ENCODE measurements around the gene DNAH14.
"Not testable (repeated sequence)": the region's sequence is repeated elsewhere in the genome, so short reads cannot be mapped to it uniquely, and the experiment has no call there.

Gene DNAH14

DNA sequence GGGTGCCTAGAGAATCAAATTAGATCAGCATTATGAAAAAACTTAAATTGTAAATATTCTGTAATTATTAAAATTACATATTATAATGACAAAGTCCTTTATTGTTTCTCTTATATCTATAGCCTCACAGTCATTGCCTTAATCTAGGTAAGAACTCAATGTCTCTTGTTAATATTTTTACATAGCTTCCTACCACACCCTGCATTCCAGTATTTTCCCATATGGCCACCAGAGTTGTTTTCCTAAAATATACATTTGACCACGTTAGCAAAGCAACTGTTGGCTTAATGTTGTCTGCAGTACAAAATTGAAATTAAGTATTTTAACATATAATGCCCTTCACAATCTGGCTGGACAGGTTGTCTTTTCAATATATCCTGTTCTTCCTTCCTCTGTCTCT, 230.3 kb downstream of the DNAH14 start:
- no peak for DNase-seq

GRCh38 chr1:225177409-225177808, 247.9 kb downstream of the DNAH14 start:
- not testable (repeated sequence) for DNase-seq

DNA sequence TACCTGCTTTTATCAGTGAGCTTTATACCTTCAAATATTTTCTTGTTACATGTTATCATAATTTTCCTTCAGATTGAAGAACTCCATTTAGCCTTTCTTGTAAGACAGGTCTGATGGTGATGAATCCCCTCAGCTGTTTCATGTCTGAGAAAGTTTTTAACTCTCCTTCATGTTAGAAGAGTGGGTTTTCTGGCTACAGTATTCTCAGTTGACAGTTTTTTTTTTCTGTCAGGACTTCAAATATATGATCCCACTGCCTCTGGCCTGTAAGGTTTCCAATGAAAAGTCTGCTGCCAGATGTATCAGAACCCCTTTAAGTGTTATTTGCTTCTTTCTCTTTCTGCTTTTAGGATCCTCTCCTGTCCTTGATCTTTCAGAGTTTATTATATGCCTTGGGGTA, 250.2 kb downstream of the DNAH14 start:
- no peak for DNase-seq

DNA sequence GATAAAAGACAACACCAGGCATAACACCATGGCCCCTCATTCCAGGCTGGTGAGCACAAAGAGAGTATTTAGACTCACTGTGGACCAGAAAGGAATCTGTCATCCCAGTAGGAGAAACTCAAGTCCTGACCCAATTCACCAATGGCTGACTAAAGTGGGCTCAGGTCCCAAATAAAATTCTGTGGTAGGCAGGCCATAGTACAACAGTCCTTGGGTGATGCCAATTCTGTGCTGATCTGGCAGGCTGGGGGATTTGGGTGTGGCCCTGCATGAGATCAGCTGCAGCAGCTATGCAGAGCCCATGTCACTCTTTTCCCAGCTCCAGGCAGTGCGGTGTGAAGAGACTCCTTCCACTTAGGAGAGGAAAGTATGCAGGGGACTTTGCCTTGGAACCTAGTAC, 253.2 kb downstream of the DNAH14 start:
- DNase-seq = no peak

- DNase-seq = no peak
Observed at GRCh38 chr1:225191199-225191753, 261.8 kb downstream of the DNAH14 start.

DNA sequence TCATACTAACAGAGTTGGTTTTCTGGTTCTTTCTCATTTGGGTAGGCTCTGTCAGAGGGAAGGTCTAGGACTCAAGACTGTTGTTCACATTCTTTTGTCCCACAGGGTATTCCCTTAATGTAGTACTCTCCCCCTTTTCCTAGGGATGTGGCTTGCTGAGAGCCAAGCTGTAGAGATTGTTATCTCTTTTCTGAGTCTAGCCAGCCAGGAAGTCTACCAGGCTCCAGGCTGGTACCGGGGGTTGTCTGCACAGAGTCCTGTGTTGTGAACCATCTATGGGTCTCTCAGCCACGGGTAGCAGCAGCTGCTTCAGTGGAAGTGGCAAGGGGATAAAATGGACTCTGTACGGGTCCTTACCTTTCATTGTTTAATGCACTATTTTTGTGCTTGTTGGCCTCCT, 272.0 kb downstream of the DNAH14 start:
- DNase-seq = no peak

DNA sequence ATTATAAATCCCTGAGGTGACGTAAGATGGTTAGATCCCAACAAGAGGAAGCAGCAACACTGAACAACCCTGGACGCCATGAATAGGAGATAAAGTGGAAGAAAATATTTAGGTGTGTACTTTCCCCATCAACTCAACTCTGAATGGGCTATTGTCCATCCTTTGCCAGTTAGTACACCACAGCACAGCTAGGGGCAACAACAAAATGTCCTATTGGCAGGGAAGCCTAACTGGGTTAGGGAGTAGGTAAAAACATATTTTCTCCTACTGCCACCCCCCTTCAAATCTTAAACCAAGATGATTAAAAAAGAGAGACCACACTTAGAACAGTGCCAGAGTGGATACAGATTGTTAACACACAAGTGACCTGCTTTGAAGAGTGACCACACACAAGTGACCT, 278.3 kb downstream of the DNAH14 start:
- no peak for DNase-seq

DNA sequence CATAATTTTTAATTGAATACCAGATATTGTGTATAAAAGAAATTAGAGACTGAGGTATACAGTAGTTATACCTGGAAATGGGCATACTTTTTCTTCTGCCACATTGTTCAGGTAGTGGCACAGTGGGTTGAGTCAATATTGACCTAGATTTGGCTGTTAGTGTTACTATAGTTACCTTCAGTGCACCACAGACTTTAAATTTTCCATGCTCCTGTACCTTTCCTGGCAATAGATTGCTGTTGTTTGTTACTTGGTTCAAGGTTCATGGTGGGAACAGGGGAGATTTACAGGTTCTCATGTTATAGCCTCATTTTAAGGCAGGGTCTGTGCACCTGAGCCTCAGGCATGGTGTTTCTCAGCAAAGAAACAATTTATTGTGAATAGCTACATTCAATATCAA, 279.7 kb downstream of the DNAH14 start:
- no peak for DNase-seq

- DNase-seq = not testable (repeated sequence)
Observed at GRCh38 chr1:225210180-225210579, 280.7 kb downstream of the DNAH14 start.

GRCh38 chr1:225211694-225212442, 282.4 kb downstream of the DNAH14 start:
- not testable (repeated sequence) for DNase-seq

DNA sequence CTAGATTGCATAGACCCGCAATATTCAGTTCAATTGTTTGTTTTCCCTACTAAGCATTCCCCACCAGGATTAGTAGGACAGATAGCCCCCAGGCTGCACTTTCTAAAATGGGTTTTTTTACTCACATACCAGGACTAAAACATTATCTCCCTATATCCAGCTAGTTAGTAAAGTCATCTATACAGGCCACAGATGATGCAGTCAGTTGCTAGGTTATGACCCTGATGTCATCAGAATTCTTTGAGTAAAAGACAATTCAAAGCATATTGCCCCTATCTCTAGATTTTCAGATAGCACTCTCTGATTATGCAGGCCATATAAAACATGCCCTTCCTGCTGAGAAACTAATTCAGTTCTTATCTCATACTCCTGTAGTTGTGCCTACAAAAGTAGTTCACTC, 294.8 kb downstream of the DNAH14 start:
- no peak for DNase-seq

GRCh38 chr1:225225681-225226080, 296.2 kb downstream of the DNAH14 start:
- no peak for DNase-seq

DNA sequence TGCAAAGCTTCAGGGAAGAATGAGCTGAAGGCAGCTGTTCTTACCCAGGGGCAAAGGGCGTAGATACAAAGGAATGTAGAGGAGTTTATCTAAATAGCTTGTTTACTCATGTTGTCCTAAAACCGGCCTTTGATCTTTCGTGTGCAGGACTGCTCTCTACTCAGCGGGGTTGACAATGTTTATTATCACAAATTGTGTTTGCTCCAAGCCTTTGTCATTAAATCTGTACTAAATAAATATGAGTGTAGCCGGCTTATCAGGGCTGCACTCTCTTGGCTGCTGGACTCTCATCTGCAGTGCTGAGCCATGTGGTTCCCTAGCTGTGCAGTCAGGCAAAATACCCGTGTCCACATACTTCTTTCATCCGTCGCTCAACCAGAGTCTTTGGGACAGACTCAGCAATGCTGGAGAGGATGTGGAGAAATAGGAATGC, 299.4 kb downstream of the DNAH14 start:
- no peak for DNase-seq

- DNase-seq = not testable (repeated sequence)
Observed at GRCh38 chr1:225229429-225229828, 300.0 kb downstream of the DNAH14 start.

GRCh38 chr1:225230483-225230882, 301.0 kb downstream of the DNAH14 start:
- no peak for DNase-seq

DNA sequence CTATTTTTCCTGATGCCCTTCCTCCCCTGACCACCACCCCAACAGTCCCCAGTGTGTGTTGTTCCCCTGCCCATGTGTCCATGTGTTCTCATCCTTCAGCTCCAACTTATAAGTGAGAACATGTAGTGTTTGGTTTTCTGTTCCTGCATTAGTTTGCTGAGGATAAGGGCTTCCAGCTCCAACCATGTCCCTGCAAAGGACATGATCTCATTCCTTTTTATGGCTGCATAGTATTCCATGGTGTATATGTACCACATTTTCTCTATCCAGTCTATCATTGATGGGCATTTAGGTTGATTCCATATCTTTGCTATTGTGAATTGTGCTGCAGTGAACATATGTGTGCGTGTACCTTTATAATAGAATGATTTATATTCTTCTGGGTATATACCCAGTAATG, 303.5 kb downstream of the DNAH14 start:
- DNase-seq = not testable (repeated sequence)

GRCh38 chr1:225242611-225243010, 313.1 kb downstream of the DNAH14 start:
- no peak for DNase-seq

GRCh38 chr1:225250432-225250831, 321.0 kb downstream of the DNAH14 start:
- no peak for DNase-seq

GRCh38 chr1:225253173-225253572, 323.7 kb downstream of the DNAH14 start:
- no peak for DNase-seq

DNA sequence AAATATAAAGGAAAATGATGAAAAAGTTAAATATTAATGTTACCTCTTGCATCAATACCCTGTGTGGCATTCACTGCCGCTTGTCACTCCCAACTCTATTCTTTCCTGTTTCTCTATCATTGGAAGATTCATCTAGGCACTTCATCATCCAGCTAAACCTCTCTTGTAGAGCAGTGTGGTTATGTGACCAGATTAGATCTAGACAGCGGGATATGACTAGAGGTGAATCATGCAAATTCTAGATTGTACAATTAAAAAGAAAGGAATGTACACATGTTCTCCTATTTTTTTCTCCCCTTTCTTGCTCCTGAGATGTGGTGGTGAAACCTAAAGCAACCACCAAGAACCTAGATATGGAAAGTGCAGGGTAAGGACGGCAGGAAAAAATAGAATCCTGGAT, 324.3 kb downstream of the DNAH14 start:
- no peak for DNase-seq

GRCh38 chr1:225254676-225255075, 325.2 kb downstream of the DNAH14 start:
- no peak for DNase-seq

DNA sequence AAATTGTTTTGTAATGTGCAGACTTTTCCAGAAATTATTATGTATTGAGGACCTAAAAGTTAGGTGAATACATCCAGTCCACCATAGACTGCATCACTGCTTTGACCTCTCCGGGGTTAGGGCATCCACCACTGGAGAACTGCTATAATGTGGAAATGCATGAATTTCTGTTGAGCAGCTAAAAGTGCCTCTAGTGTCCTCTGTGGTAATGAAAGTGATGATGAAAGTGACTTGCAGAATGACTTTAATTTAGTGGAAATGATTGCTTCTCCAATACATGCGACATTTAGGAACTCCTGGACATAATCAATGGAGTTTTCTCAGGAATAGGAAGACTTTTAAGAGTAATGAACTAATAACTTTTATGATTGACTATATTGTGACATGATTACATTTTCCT, 327.6 kb downstream of the DNAH14 start:
- DNase-seq = no peak

GRCh38 chr1:225258811-225259210, 329.3 kb downstream of the DNAH14 start:
- no peak for DNase-seq

DNA sequence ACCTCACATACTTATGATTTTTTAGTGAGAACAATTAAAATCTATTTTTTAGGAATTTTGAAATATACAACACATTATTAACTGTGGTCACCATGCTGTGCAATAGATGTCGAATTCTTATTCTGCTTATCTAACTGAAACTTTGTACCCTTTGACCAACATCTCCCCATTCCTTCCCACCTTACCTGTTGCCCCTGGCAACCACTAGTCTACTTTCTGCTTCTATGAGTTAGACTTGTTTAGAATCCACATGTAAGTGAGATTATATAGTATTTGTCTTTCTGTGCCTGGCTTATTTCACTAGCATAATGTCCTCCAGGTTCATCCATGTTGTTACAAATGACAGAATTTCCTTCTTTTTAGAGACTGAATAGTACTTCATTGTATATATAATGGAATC, 330.1 kb downstream of the DNAH14 start:
- DNase-seq = no peak

DNA sequence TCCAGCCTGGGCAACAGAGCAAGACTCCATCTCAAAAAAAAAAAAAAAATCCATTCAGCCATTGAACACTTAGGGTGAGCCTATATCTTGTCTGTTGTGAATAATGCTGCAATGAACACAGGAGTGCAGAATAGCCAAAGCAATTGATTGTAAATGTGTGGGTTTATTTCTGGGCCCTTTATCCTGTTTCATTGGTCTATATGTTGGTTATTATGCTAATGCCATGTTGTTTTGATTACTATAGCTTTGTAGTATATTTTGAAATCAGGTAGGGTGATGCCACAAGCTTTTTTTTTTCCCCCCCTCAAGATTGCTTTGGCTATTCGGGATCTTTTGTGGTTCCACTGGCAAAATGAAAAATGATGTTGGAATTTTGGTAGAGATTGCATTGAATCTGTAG, 330.8 kb downstream of the DNAH14 start:
- no peak for DNase-seq
